Measurements from ENCODE around the gene TLE4.
A peak's percentile ranks its signal among the peaks of the same experiment; 100 is the strongest.

TLE4 gene

GRCh38 chr9:79694208-79694607 lies 122.4 kb downstream of the TLE4 start:
- no peak overlapping the region for H3K27ac Mint-ChIP-seq
- H3K9me3 Mint-ChIP-seq = no peaks in the 10 kb centered on the region
- intact Hi-C loops (cut with micrococcal nuclease) = no loop called here
- H3K36me3 Mint-ChIP-seq (ENCODE audit: low read depth) = peaks cover 28% of the 10 kb centered on the region
- peaks cover 18% of the 10 kb centered on the region for H3K4me1 Mint-ChIP-seq (ENCODE audit: low read depth)
- no peaks in the 10 kb centered on the region for H3K27me3 Mint-ChIP-seq
- no peak overlapping the region for H3K4me3 Mint-ChIP-seq

GRCh38 chr9:79694676-79695400 lies 123.1 kb downstream of the TLE4 start:
- Mint-ChIP-seq H3K36me3 (ENCODE audit: low read depth) (peaks cover 27% of the 10 kb centered on the region), H3K9me3 (no peaks in the 10 kb centered on the region), H3K4me3 (no peak overlapping the region), H3K27me3 (no peaks in the 10 kb centered on the region), H3K4me1 (ENCODE audit: low read depth) (peaks cover 18% of the 10 kb centered on the region), H3K27ac (no peak overlapping the region)
- intact Hi-C loops (cut with micrococcal nuclease) = no loop called here

- peaks cover 25% of the 10 kb centered on the region for H3K4me1 Mint-ChIP-seq (ENCODE audit: low read depth)
Observed at GRCh38 chr9:79695531-79696175, 123.9 kb downstream of the TLE4 start.

GRCh38 chr9:79698967-79699366 lies 127.2 kb downstream of the TLE4 start:
- peaks cover 45% of the 10 kb centered on the region for H3K4me1 Mint-ChIP-seq (ENCODE audit: low read depth)
- H3K36me3 Mint-ChIP-seq (ENCODE audit: low read depth) = peaks cover 7% of the 10 kb centered on the region
- H3K9me3 Mint-ChIP-seq = no peaks in the 10 kb centered on the region
- intact Hi-C loops (cut with micrococcal nuclease) = no loop called here
- H3K4me3 Mint-ChIP-seq = no peak overlapping the region
- no peaks in the 10 kb centered on the region for H3K27me3 Mint-ChIP-seq
- H3K27ac Mint-ChIP-seq = no peak overlapping the region

More at GRCh38 chr9:79695531-79696175, 123.9 kb downstream of the TLE4 start:
- H3K36me3 Mint-ChIP-seq (ENCODE audit: low read depth) = peaks cover 23% of the 10 kb centered on the region
- intact Hi-C loops (cut with micrococcal nuclease) = no loop called here
- no peaks in the 10 kb centered on the region for H3K9me3 Mint-ChIP-seq
- no peaks in the 10 kb centered on the region for H3K27me3 Mint-ChIP-seq
- H3K4me3 Mint-ChIP-seq = no peak overlapping the region
- H3K27ac Mint-ChIP-seq = no peak overlapping the region

GRCh38 chr9:79699479-79699878 lies 127.7 kb downstream of the TLE4 start:
- H3K27me3 Mint-ChIP-seq = no peaks in the 10 kb centered on the region
- intact Hi-C loops (cut with micrococcal nuclease) = no loop called here
- no peak overlapping the region for H3K27ac Mint-ChIP-seq
- no peak overlapping the region for H3K4me3 Mint-ChIP-seq
- H3K9me3 Mint-ChIP-seq = no peaks in the 10 kb centered on the region
- H3K36me3 Mint-ChIP-seq (ENCODE audit: low read depth) = peaks cover 12% of the 10 kb centered on the region
- peaks cover 48% of the 10 kb centered on the region for H3K4me1 Mint-ChIP-seq (ENCODE audit: low read depth)

GRCh38 chr9:79700607-79701360 lies 129.0 kb downstream of the TLE4 start:
- intact Hi-C loops (cut with micrococcal nuclease) = no loop called here
- H3K27ac Mint-ChIP-seq = peak overlapping the region; percentile 47
- no peak overlapping the region for H3K4me3 Mint-ChIP-seq
- H3K9me3 Mint-ChIP-seq = no peaks in the 10 kb centered on the region
- H3K4me1 Mint-ChIP-seq (ENCODE audit: low read depth) = peaks cover 50% of the 10 kb centered on the region
- no peaks in the 10 kb centered on the region for H3K27me3 Mint-ChIP-seq
- H3K36me3 Mint-ChIP-seq (ENCODE audit: low read depth) = peaks cover 19% of the 10 kb centered on the region

- Mint-ChIP-seq H3K36me3 (ENCODE audit: low read depth) (peaks cover 27% of the 10 kb centered on the region), H3K27ac (peak overlapping the region; percentile 84)
- intact Hi-C loops (cut with micrococcal nuclease) = loop anchor here (2.0 kb wide), 1 partner anchor 131 kb away; the partner anchor contains the start of gene TLE4
Observed at GRCh38 chr9:79701651-79702050, 129.9 kb downstream of the TLE4 start.

GRCh38 chr9:79705704-79706103 lies 133.9 kb downstream of the TLE4 start:
- Mint-ChIP-seq H3K36me3 (ENCODE audit: low read depth) (peaks cover 64% of the 10 kb centered on the region), H3K9me3 (no peaks in the 10 kb centered on the region), H3K27me3 (no peaks in the 10 kb centered on the region), H3K27ac (no peak overlapping the region), H3K4me1 (ENCODE audit: low read depth) (peaks cover 43% of the 10 kb centered on the region), H3K4me3 (no peak overlapping the region)
- intact Hi-C loops (cut with micrococcal nuclease) = no loop called here

More at GRCh38 chr9:79701651-79702050, 129.9 kb downstream of the TLE4 start:
- H3K4me3 Mint-ChIP-seq = no peak overlapping the region
- H3K4me1 Mint-ChIP-seq (ENCODE audit: low read depth) = peaks cover 52% of the 10 kb centered on the region
- H3K9me3 Mint-ChIP-seq = no peaks in the 10 kb centered on the region
- H3K27me3 Mint-ChIP-seq = no peaks in the 10 kb centered on the region

- peaks cover 43% of the 10 kb centered on the region for H3K4me1 Mint-ChIP-seq (ENCODE audit: low read depth)
- no peak overlapping the region for H3K4me3 Mint-ChIP-seq
- H3K27me3 Mint-ChIP-seq = no peaks in the 10 kb centered on the region
- intact Hi-C loops (cut with micrococcal nuclease) = no loop called here
- H3K9me3 Mint-ChIP-seq = no peaks in the 10 kb centered on the region
- H3K27ac Mint-ChIP-seq = no peak overlapping the region
- peaks cover 73% of the 10 kb centered on the region for H3K36me3 Mint-ChIP-seq (ENCODE audit: low read depth)
Observed at GRCh38 chr9:79706512-79706911, 134.7 kb downstream of the TLE4 start.

GRCh38 chr9:79707589-79707988 lies 135.8 kb downstream of the TLE4 start:
- intact Hi-C loops (cut with micrococcal nuclease) = no loop called here
- no peak overlapping the region for H3K4me3 Mint-ChIP-seq
- H3K4me1 Mint-ChIP-seq (ENCODE audit: low read depth) = peaks cover 32% of the 10 kb centered on the region
- peaks cover 77% of the 10 kb centered on the region for H3K36me3 Mint-ChIP-seq (ENCODE audit: low read depth)
- H3K27me3 Mint-ChIP-seq = no peaks in the 10 kb centered on the region
- H3K9me3 Mint-ChIP-seq = no peaks in the 10 kb centered on the region
- no peak overlapping the region for H3K27ac Mint-ChIP-seq

GRCh38 chr9:79708541-79708940 lies 136.8 kb downstream of the TLE4 start:
- Mint-ChIP-seq H3K27ac (no peak overlapping the region), H3K9me3 (no peaks in the 10 kb centered on the region), H3K27me3 (no peaks in the 10 kb centered on the region), H3K36me3 (ENCODE audit: low read depth) (peaks cover 83% of the 10 kb centered on the region), H3K4me1 (ENCODE audit: low read depth) (peaks cover 23% of the 10 kb centered on the region), H3K4me3 (no peak overlapping the region)
- intact Hi-C loops (cut with micrococcal nuclease) = no loop called here

GRCh38 chr9:79709743-79710674 lies 138.2 kb downstream of the TLE4 start:
- peaks cover 84% of the 10 kb centered on the region for H3K36me3 Mint-ChIP-seq (ENCODE audit: low read depth)
- H3K4me1 Mint-ChIP-seq (ENCODE audit: low read depth) = peaks cover 11% of the 10 kb centered on the region
- intact Hi-C loops (cut with micrococcal nuclease) = no loop called here
- H3K9me3 Mint-ChIP-seq = no peaks in the 10 kb centered on the region
- peak overlapping the region; percentile 5 for H3K27ac Mint-ChIP-seq
- no peak overlapping the region for H3K4me3 Mint-ChIP-seq
- no peaks in the 10 kb centered on the region for H3K27me3 Mint-ChIP-seq

- peaks cover 7% of the 10 kb centered on the region for H3K4me1 Mint-ChIP-seq (ENCODE audit: low read depth)
- H3K4me3 Mint-ChIP-seq = no peak overlapping the region
- H3K9me3 Mint-ChIP-seq = no peaks in the 10 kb centered on the region
- intact Hi-C loops (cut with micrococcal nuclease) = no loop called here
- peaks cover 66% of the 10 kb centered on the region for H3K36me3 Mint-ChIP-seq (ENCODE audit: low read depth)
- no peak overlapping the region for H3K27ac Mint-ChIP-seq
- H3K27me3 Mint-ChIP-seq = no peaks in the 10 kb centered on the region
Observed at GRCh38 chr9:79711874-79712273, 140.1 kb downstream of the TLE4 start.
